PC-3 (cell line): ENCODE data around the gene LIN54.

ENCODE experiments used
- CTCF ChIP-seq: fragments of 300-600 bp; sonication (generic); conservative IDR thresholded peaks from 2 replicates; pipeline ENCODE4 v1.5.1; 2017; ENCODE audit warnings: antibody characterized with exemption, low read depth, mild to moderate bottlenecking, low read length
- EZH2 ChIP-seq: fragments of 300-600 bp; sonication (generic); IDR thresholded peaks from one replicate; pipeline ENCODE4 v1.6.1; 2017; ENCODE audit warnings: antibody characterized with exemption, mild to moderate bottlenecking, low read length; ENCODE audit not compliant: unreplicated experiment

- no peak; the same call in 1 of the 2 replicates for TF ChIP-seq CTCF
- TF ChIP-seq EZH2 = no peak
Measured at GRCh38 chr4:82890901-82891706, 119.5 kb downstream of the LIN54 start, which contains the start of gene SEC31A.
